GM19328 (cell line): ENCODE measurements around the gene VTI1A.

Source experiments
- ATAC-seq: cut with Tn5 transposase; IDR thresholded peaks from one replicate; pipeline ENCODE4 v1.9.1; 2021; ENCODE audit warnings: mild to moderate bottlenecking, moderate library complexity; ENCODE audit not compliant: unreplicated experiment

VTI1A gene

GRCh38 chr10:112775381-112775780, 328.4 kb downstream of the VTI1A start:
- no peak for ATAC-seq

GRCh38 chr10:112775892-112776674, 329.1 kb downstream of the VTI1A start:
- no peak for ATAC-seq

DNA sequence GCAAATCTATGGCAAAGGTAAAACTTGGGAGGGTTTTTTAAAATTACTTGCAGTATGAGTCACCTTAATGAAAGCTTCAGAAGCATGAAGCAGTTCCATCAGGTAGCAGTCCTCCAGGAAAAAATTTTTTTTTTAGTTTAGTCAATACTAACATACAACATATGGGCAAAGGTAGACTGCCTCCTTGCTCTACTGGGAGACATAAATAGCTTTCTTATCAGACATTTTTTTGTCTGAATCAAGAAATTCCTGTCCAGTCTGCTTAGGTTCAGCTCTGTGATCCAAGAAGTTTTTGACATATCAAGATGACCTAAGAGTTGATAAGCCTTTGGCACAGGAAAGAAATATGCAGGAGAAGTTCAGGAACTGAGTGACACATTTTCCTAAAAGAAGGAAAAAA, 331.6 kb downstream of the VTI1A start:
- no peak for ATAC-seq

DNA sequence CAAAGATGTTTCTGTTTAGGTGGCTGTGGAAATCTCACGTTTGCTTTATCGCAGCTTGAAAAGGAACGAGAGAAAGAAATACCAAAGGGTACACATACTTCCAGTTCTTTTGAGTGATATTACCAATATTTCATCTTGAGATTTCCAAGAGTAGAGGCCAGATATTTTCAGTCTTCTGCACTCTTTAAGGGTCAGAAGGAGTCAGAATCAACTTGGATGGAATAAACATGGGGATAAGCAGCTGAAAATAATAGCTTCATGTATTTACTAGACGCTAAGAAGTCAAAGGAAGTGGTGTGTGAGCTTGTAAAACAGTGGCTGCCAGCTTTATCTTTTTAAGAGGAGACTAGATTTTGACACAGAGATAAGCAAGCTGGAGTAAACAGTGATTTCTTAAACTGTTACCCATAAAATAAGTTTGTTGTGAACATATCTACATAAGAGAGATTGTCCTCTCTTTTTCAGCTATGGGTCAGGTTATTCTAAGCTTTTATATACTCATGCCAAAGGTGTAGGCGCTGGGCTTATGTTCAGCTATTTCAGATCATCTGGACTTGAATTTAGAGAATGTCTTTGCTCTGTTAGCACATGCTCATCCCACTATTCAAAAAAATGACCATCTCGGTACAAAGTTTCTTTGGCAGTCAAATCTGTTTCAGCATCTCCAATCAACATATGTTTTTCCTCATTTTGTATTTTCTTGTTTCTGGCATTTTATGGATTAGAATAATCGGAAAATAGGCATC, 332.2 kb downstream of the VTI1A start:
- ATAC-seq: no peak

- no peak for ATAC-seq
These were observed 335.3 kb downstream of the VTI1A start for GRCh38 chr10:112782200-112782907.

GRCh38 chr10:112783351-112784021, 336.5 kb downstream of the VTI1A start:
- no peak for ATAC-seq

DNA sequence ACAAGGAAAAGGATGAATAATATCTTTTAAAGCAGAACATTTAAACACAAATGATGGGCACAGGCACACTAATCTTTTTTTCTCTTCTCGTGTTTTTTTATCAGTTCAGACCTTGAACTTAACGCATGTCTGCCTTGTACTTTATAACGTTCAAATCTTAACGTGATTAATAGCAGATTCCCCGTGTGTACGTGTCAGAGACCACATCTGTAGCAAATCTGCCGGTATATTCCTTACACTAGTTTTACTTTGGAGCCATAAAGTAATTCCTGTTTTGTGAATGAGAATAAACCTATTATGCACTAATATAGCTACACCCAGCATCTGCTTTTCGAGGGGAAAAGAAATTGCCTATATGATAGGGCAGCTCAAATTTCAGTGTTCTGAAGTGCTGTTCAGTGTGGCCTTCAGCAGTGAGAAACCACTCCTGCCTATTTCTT, 337.0 kb downstream of the VTI1A start:
- no peak for ATAC-seq

- no peak for ATAC-seq
These were observed 338.1 kb downstream of the VTI1A start for GRCh38 chr10:112785089-112785488.

- ATAC-seq: no peak
These were observed 342.2 kb downstream of the VTI1A start for GRCh38 chr10:112789248-112789647.

DNA sequence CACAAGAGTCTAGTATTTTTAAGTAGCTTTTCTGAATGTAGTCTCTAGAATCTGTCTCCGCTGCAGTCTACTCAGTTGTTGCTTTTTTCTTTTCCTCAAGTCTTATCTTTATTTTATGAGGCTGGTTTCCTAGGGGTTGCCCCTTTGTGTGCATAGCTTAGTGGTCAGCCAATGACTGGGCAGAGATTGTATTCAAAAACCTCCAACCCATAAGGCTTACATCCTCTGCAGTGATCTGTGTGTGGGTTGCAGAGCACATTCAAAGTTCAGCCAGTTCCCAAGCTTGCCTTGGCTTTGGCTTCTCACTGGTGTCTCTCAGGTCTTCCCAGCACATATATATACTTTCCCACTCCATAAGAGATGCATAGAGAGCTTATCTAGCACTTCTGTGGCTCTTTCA, 343.0 kb downstream of the VTI1A start:
- ATAC-seq: no peak

DNA sequence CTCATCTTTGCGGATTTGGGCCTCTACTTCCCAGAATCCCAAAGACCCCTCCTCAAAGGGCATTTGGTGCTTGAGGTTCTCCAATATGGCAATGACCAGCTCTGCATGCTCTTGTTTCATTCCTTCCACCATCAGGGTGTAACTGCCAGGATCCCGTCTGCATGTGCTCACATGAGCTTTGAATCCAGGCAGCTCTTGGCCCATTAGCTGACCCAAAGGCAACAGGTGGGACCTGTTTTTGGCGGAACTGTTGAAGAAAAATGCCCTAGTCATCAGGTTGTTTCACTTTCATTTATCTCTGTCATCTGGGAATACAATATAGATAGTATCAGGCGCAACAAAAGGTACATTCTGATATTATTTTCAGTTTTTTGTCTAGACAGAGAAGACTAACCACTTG, 343.9 kb downstream of the VTI1A start:
- ATAC-seq: no peak

DNA sequence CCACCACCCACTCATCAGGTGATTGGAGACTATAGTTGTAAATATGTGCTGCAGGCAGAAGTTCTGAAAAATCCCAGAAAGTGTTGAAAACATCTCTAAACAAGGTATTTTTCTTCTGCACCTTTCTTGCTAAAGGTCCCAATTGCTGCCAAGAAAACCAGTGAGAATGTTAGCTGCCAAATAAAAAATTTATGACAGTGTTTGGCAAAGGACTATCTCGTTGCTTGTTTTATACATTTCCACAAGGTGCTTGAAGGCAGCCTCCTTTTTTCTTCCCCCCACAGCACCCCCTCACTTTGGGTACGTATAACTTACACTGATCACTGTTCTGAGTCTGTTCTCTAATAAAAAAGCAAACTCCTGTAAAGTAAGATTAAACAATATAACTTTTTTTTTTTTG, 344.4 kb downstream of the VTI1A start:
- no peak for ATAC-seq

- ATAC-seq: no peak
These were observed 345.6 kb downstream of the VTI1A start for GRCh38 chr10:112792487-112793201.

DNA sequence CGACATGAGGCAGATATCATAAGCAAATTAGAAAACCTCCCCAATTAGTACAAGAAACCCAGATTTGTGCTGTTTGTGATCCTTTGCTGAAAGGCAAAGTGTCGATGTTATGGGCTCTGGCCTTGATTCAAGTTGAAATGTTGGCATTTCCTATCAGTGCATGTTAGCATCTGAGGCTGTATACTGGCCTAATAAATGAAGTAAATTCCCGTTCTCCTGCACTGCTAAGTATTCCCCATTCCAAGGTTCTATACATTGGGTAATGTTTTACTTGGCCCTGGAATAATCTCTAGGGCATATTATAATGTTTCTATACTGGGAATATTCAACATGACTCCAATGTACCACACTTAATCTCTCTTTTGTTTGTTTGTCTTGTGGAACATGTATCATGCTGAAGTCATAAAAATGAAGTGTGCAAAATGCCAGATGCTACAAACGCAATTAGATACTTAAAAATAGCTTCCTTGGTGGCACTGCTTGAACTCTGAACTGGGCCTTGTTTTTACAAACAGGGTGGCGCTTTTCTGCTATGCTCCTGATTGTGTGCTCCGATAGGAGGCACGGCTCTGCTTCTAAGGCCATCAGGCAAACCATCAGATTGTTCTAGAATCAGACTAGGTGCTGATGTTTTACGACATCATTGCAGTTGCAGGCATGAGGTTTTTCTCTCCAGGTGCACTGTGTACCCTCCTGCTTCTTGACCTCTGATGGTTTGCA, 346.3 kb downstream of the VTI1A start:
- no peak for ATAC-seq

GRCh38 chr10:112794201-112794600, 347.2 kb downstream of the VTI1A start:
- ATAC-seq: no peak

DNA sequence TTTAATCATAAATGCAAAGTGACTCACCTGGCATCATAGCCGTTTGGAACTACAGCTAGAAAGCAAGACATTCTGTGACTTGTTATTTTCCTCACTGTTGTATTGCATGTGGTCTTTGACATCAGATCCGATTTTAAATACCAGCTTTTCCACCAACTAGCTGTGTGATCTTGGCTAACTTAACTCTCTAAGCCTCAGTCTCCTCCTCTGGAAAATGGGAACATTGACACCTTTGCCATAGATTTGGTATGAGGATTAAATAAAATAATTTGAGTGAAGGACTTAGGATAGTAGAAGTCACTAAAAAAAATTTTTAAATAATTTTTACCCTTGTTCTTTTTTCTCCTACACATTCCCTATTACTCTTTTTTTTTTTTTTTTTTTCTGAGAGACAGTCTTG, 348.1 kb downstream of the VTI1A start:
- no peak for ATAC-seq

- ATAC-seq: no peak
These were observed 350.2 kb downstream of the VTI1A start for GRCh38 chr10:112797197-112797596.

- no peak for ATAC-seq
These were observed 350.8 kb downstream of the VTI1A start for GRCh38 chr10:112797855-112798254.

DNA sequence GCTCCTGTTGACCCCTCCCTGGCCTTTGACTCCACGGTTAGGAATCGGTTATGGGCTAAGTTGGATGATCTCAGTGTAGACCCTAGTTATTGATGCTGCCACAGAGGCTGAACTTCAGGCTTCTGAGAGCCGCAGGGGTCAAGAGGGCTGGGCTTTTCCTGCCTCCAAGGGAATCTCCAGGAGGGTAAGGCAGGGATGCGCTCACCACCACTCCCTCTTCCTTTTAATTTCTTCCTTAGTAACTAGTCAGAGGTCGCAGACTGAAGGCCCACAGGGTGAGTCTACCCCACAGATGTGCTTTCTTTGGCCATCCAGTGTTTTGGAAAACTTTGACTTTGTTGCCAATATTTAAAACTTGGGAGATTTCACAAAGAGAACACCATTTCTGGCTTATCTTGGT, 352.0 kb downstream of the VTI1A start:
- ATAC-seq: no peak
